Osteoblast (primary cell): Measurements from ENCODE around the gene PBX1. TPM values are rescaled to one million over a fixed set of nuclear protein-coding genes. Genes with fewer than 3 reads are reported as not detected.

ENCODE experiments used
- DNase-seq: peaks from one replicate; pipeline ENCODE4 v3.0.0; 2011; ENCODE audit warnings: low spot score, mixed read lengths; ENCODE audit not compliant: insufficient read length; ENCODE audit errors: missing footprints
- H2AFZ ChIP-seq: 2 replicates; pipeline ENCODE4 v1.6.0; 2011; ENCODE audit warnings: mild to moderate bottlenecking, low read length
- H3K27ac ChIP-seq: 2 replicates; pipeline ENCODE4 v1.5.1; 2011; ENCODE audit warnings: mild to moderate bottlenecking, low read depth, low read length, moderate library complexity
- H3K27me3 ChIP-seq: 2 replicates; pipeline ENCODE4 v1.6.0; 2012; ENCODE audit warnings: mild to moderate bottlenecking, control low read depth, inconsistent platforms, low read length, moderate library complexity; ENCODE audit not compliant: insufficient read depth
- H3K36me3 ChIP-seq: 2 replicates; pipeline ENCODE4 v1.5.1; 2011; ENCODE audit warnings: mild to moderate bottlenecking, low read length, control low read depth, moderate library complexity; ENCODE audit not compliant: insufficient read depth
- H3K4me1 ChIP-seq: 2 replicates; pipeline ENCODE4 v1.5.1; 2011; ENCODE audit warnings: mild to moderate bottlenecking, low read length, control low read depth, moderate library complexity; ENCODE audit not compliant: insufficient read depth
- H3K4me2 ChIP-seq: 2 replicates; pipeline ENCODE4 v1.6.0; 2011; ENCODE audit warnings: mild to moderate bottlenecking, low read length; ENCODE audit not compliant: insufficient read depth
- H3K4me3 ChIP-seq: fragments of 200-600 bp; sonication (generic); 3 replicates; pipeline ENCODE4 v1.5.1; 2012; ENCODE audit warnings: mild to moderate bottlenecking, low read length, inconsistent platforms; ENCODE audit not compliant: insufficient read depth
- H3K79me2 ChIP-seq: 2 replicates; pipeline ENCODE4 v1.6.0; 2012; ENCODE audit warnings: mild to moderate bottlenecking, low read length, control low read depth, inconsistent platforms; ENCODE audit not compliant: insufficient read depth
- H3K9me3 ChIP-seq: 2 replicates; pipeline ENCODE4 v1.5.1; 2011; ENCODE audit warnings: low read depth, low read length, control low read depth
- H4K20me1 ChIP-seq: 2 replicates; pipeline ENCODE4 v1.6.0; 2012; ENCODE audit warnings: mild to moderate bottlenecking, low read length, control low read depth; ENCODE audit not compliant: insufficient read depth
- CTCF ChIP-seq: IDR thresholded peaks from 2 replicates; pipeline ENCODE4 v1.5.1; 2011; ENCODE audit warnings: mild to moderate bottlenecking, low read depth, low read length, moderate library complexity; ENCODE audit errors: extremely low read depth
- total RNA-seq: library from RNA; depleted of rRNA; stranded (reverse); fragments of >200 nt; gene quantifications from 2 replicates; pipeline ENCODE4 v1.2.3, GENCODE V29; 2012

PBX1 gene
- total RNA-seq, 1 donor = 10.1 TPM

GRCh38 chr1:164806531-164806930 lies 247.5 kb downstream of the PBX1 start:
- Histone ChIP-seq H3K36me3 (no peaks in the 10 kb centered on the region), H3K9me3 (no peaks in the 10 kb centered on the region), H3K27me3 (no peaks in the 10 kb centered on the region), H3K4me2 (no peak overlapping the region), H3K4me1 (peaks cover 6% of the 10 kb centered on the region), H3K79me2 (no peaks in the 10 kb centered on the region), H2AFZ (no peak overlapping the region), H3K27ac (no peak overlapping the region), H3K4me3 (no peak overlapping the region), H4K20me1 (no peaks in the 10 kb centered on the region)
- no peak for DNase-seq
- no peak for TF ChIP-seq CTCF

DNA sequence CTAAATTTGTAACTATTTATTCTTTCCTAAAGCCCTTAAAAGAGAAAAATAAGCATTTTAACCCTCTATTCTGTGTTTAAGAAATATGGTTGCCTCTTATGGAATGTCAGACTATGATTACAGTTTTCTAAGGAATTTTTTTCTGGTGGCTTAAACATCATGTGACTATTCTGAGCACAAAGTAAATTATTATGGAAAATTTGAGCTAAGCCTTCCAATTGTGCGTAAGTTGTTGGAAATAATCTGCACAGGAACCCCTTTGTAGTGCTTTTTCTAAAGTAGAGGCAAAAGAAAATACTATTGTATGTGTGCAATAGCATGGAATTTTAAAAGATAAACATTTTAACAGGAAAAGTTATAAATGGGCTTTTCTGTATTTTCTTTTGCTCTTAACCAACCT lies 254.8 kb downstream of the PBX1 start:
- Histone ChIP-seq H3K4me2 (no peak overlapping the region), H4K20me1 (no peaks in the 10 kb centered on the region), H2AFZ (no peak overlapping the region), H3K4me3 (no peak overlapping the region), H3K79me2 (no peaks in the 10 kb centered on the region), H3K9me3 (no peaks in the 10 kb centered on the region), H3K36me3 (no peaks in the 10 kb centered on the region), H3K4me1 (no peaks in the 10 kb centered on the region), H3K27ac (no peak overlapping the region), H3K27me3 (no peaks in the 10 kb centered on the region)
- DNase-seq = no peak
- TF ChIP-seq CTCF = no peak

GRCh38 chr1:164821648-164822047 lies 262.7 kb downstream of the PBX1 start:
- H3K4me2 ChIP-seq = no peak overlapping the region

More at GRCh38 chr1:164821648-164822047, 262.7 kb downstream of the PBX1 start:
- peak; percentile 22 for DNase-seq
- Histone ChIP-seq H4K20me1 (no peaks in the 10 kb centered on the region), H3K27me3 (no peaks in the 10 kb centered on the region), H3K4me3 (no peak overlapping the region), H3K4me1 (no peaks in the 10 kb centered on the region), H2AFZ (no peak overlapping the region), H3K36me3 (no peaks in the 10 kb centered on the region), H3K9me3 (no peaks in the 10 kb centered on the region), H3K27ac (no peak overlapping the region), H3K79me2 (no peaks in the 10 kb centered on the region)
- TF ChIP-seq CTCF = no peak
